H1 (cell line): ENCODE results near the gene MAP4. TPM values are rescaled to one million over a fixed set of nuclear protein-coding genes. Genes with fewer than 3 reads are reported as not detected.

ENCODE experiments used
- CTCF ChIA-PET: fragments of 300-600 bp; sonication (Branson Sonifier 250); formaldehyde crosslinking; loops from one replicate; lab custom pipeline; 2021; ENCODE audit not compliant: partially characterized antibody; lab: Charles Lee
- POLR2A ChIA-PET: fragments of 300-600 bp; sonication (Branson Sonifier 250); formaldehyde crosslinking; loops from one replicate; lab custom pipeline; 2021; ENCODE audit warnings: inconsistent platforms; ENCODE audit not compliant: partially characterized antibody; lab: Charles Lee
- DNase-seq, 2 experiments: peaks; one replicate each; pipeline versions ENCODE4 v3.0.0 to v3.0.0-alpha.2; 2010 to 2022; ENCODE audit warnings: low spot score in 2 of 2, low read depth in 1 of 2, mixed read lengths in 1 of 2
- FAIRE-seq: peaks from 2 replicates; lab custom pipeline; 2011; peaks lifted over from hg19 to GRCh38; lab: Jason Lieb, UNC
- H2AFZ ChIP-seq: 2 replicates; pipeline ENCODE4 v1.8.1; 2012; ENCODE audit warnings: low read length, inconsistent platforms
- H2AK5ac ChIP-seq: 2 replicates; pipeline ENCODE4 v1.6.1; 2013; ENCODE audit warnings: low read depth, low read length
- H2BK120ac ChIP-seq: replicated peaks from 2 replicates; pipeline ENCODE3; 2013; ENCODE audit warnings: low read depth, low read length, inconsistent platforms
- H2BK12ac ChIP-seq: 2 replicates; pipeline ENCODE4 v1.6.1; 2013; ENCODE audit warnings: low read depth, low read length
- H2BK15ac ChIP-seq: 2 replicates; pipeline ENCODE4 v1.6.1; 2013; ENCODE audit warnings: low read length
- H2BK20ac ChIP-seq: 2 replicates; pipeline ENCODE4 v1.6.1; 2013; ENCODE audit warnings: low read length
- H2BK5ac ChIP-seq: 2 replicates; pipeline ENCODE4 v1.6.1; 2013; ENCODE audit warnings: low read depth, low read length
- H3K14ac ChIP-seq: 2 replicates; pipeline ENCODE4 v1.6.1; 2013; ENCODE audit warnings: inconsistent platforms; ENCODE audit not compliant: insufficient read length
- H3K18ac ChIP-seq: 2 replicates; pipeline ENCODE4 v1.6.1; 2013; ENCODE audit warnings: low read length; ENCODE audit errors: extremely low read depth
- H3K23ac ChIP-seq: 2 replicates; pipeline ENCODE4 v1.6.1; 2013; ENCODE audit warnings: inconsistent platforms; ENCODE audit not compliant: insufficient read length
- H3K23me2 ChIP-seq: 2 replicates; pipeline ENCODE4 v1.6.1; 2013; ENCODE audit warnings: low read depth, low read length
- H3K27ac ChIP-seq: 2 replicates; pipeline ENCODE4 v1.6.1; 2011; ENCODE audit warnings: low read depth, low read length, inconsistent platforms
- H3K27me3 ChIP-seq, 4 experiments: replicated peaks in 1 of 4; 1 replicate in 1 of 4; 2 replicates in 3 of 4; pipeline versions ENCODE4 v1.6.1 to v1.8.1; 2011 to 2013; ENCODE audit warnings: low read length in 3 of 4, mild to moderate bottlenecking in 3 of 4, inconsistent platforms in 2 of 4, mixed read lengths in 2 of 4, moderate library complexity in 1 of 4; ENCODE audit not compliant: control insufficient read depth in 3 of 4, insufficient read depth in 3 of 4; ENCODE audit errors: extremely low read depth in 1 of 4
- H3K36me3 ChIP-seq, 4 experiments: 2 replicates each; pipeline versions ENCODE4 v1.6.1 to v1.8.1; 2011 to 2013; ENCODE audit warnings: mild to moderate bottlenecking in 4 of 4, low read length in 3 of 4, moderate library complexity in 2 of 4, control low read depth in 1 of 4, inconsistent platforms in 1 of 4; ENCODE audit not compliant: insufficient read depth in 4 of 4, control insufficient read depth in 2 of 4
- H3K4ac ChIP-seq: replicated peaks from 2 replicates; pipeline ENCODE3; 2013; ENCODE audit warnings: low read length, low read depth, mixed read lengths, inconsistent platforms; ENCODE audit not compliant: insufficient read length
- H3K4me1 ChIP-seq, 4 experiments: replicated peaks in 1 of 4; 1 replicate in 1 of 4; 2 replicates in 3 of 4; pipeline versions ENCODE4 v1.6.1 to v1.8.1; 2011 to 2013; ENCODE audit warnings: low read length in 3 of 4, inconsistent platforms in 2 of 4, mixed read lengths in 1 of 4; ENCODE audit not compliant: insufficient read depth in 4 of 4, control insufficient read depth in 3 of 4
- H3K4me2 ChIP-seq, 2 experiments: 2 replicates each; pipeline versions ENCODE4 v1.6.1 to v1.8.1; 2011 to 2013; ENCODE audit warnings: low read depth in 2 of 2, low read length in 2 of 2, control low read depth in 1 of 2, inconsistent platforms in 1 of 2, mild to moderate bottlenecking in 1 of 2; ENCODE audit not compliant: insufficient read depth in 1 of 2
- H3K4me3 ChIP-seq, 4 experiments: fragments of 200-600, 300-600 bp in 1 of 4; sonication (generic), shearing (Covaris generic), sonication (Bioruptor Twin) in 1 of 4; 2 replicates each; pipeline versions ENCODE4 v1.5.1 to v1.8.1; 2011 to 2016; ENCODE audit warnings: low read length in 4 of 4, low read depth in 3 of 4, control low read depth in 2 of 4, inconsistent platforms in 2 of 4, mild to moderate bottlenecking in 2 of 4, mixed read lengths in 1 of 4, moderate library complexity in 1 of 4; ENCODE audit not compliant: insufficient read depth in 2 of 4; ENCODE audit errors: extremely low read depth in 1 of 4
- H3K56ac ChIP-seq: replicated peaks from 2 replicates; pipeline ENCODE3; 2013; ENCODE audit warnings: low read depth, mild to moderate bottlenecking, mixed read lengths, low read length, inconsistent platforms; ENCODE audit not compliant: insufficient read length
- H3K79me1 ChIP-seq: 2 replicates; pipeline ENCODE4 v1.6.1; 2013; ENCODE audit warnings: low read depth, low read length, control low read depth
- H3K79me2 ChIP-seq, 2 experiments: 2 replicates each; pipeline versions ENCODE4 v1.6.1 to v1.8.1; 2012 to 2013; ENCODE audit warnings: low read length in 2 of 2, mild to moderate bottlenecking in 2 of 2, inconsistent platforms in 1 of 2; ENCODE audit not compliant: insufficient read depth in 2 of 2, control insufficient read depth in 1 of 2
- H3K9ac ChIP-seq, 4 experiments: replicated peaks in 1 of 4; 1 replicate in 1 of 4; 2 replicates in 3 of 4; pipeline versions ENCODE4 v1.6.1 to v1.8.1; 2011 to 2013; ENCODE audit warnings: low read depth in 3 of 4, low read length in 3 of 4, control low read depth in 2 of 4, mild to moderate bottlenecking in 2 of 4, moderate library complexity in 2 of 4, inconsistent platforms in 1 of 4; ENCODE audit errors: extremely low read depth in 1 of 4
- H3K9me3 ChIP-seq, 2 experiments: 2 replicates each; pipeline versions ENCODE4 v1.6.1 to v1.8.1; 2012 to 2013; ENCODE audit warnings: mild to moderate bottlenecking in 2 of 2, moderate library complexity in 2 of 2, control low read depth in 1 of 2, inconsistent platforms in 1 of 2, low read depth in 1 of 2, low read length in 1 of 2, mixed read lengths in 1 of 2; ENCODE audit not compliant: insufficient read depth in 2 of 2
- H4K20me1 ChIP-seq, 2 experiments: replicated peaks in 1 of 2; 2 replicates each; pipeline versions ENCODE3 to v1.8.1; 2011 to 2013; ENCODE audit warnings: inconsistent platforms in 2 of 2, low read length in 2 of 2, mild to moderate bottlenecking in 1 of 2; ENCODE audit not compliant: insufficient read depth in 2 of 2, control insufficient read depth in 1 of 2
- H4K5ac ChIP-seq: 2 replicates; pipeline ENCODE4 v1.6.1; 2013; ENCODE audit warnings: low read length, low read depth, mixed read lengths, inconsistent platforms; ENCODE audit not compliant: insufficient read length
- H4K8ac ChIP-seq: 2 replicates; pipeline ENCODE4 v1.8.0; 2013; ENCODE audit warnings: mild to moderate bottlenecking, moderate library complexity, low read length, inconsistent platforms; ENCODE audit not compliant: insufficient read depth; ENCODE audit errors: extremely low read depth
- H4K91ac ChIP-seq: replicated peaks from 2 replicates; pipeline ENCODE3; 2013; ENCODE audit warnings: low read length, mixed read lengths, inconsistent platforms; ENCODE audit not compliant: insufficient read length
- ASH2L ChIP-seq: fragments of 200-600, 300-600 bp; sonication (generic); IDR thresholded peaks from one replicate; pipeline ENCODE4 v1.7.1; 2017; ENCODE audit warnings: low read length
- BRCA1 ChIP-seq: IDR thresholded peaks from 2 replicates; pipeline ENCODE4 v1.6.1; 2012; ENCODE audit warnings: low read depth, low read length, improper control_type of control experiment
- CHD1 ChIP-seq: IDR thresholded peaks from 2 replicates; pipeline ENCODE4 v1.6.1; 2012; ENCODE audit warnings: low read depth, low read length, improper control_type of control experiment
- JUN ChIP-seq: IDR thresholded peaks from 2 replicates; pipeline ENCODE4 v1.6.1; 2011; ENCODE audit warnings: low read depth, mild to moderate bottlenecking, improper control_type of control experiment, low read length
- POLR2AphosphoS5 ChIP-seq: IDR thresholded peaks from 2 replicates; pipeline ENCODE4 v1.6.1; 2011; ENCODE audit warnings: low read depth, low read length
- SIN3A ChIP-seq, 2 experiments: IDR thresholded peaks in 1 of 2; conservative IDR thresholded peaks in 1 of 2; 2 replicates each; pipeline ENCODE4 v1.6.1; 2011 to 2012; ENCODE audit warnings: low read length in 2 of 2, improper control_type of control experiment in 1 of 2, low read depth in 1 of 2, mild to moderate bottlenecking in 1 of 2
- TEAD4 ChIP-seq: IDR thresholded peaks from 2 replicates; pipeline ENCODE4 v1.6.1; 2012; ENCODE audit warnings: low read depth, low read length, inconsistent platforms, mixed read lengths
- WGBS, 2 experiments: shearing (Covaris generic) in 1 of 2; methylation state at CpG; one replicate each; pipeline versions ENCODE4 v1.1.6 to v1.1.7; 2013 to 2015; ENCODE audit warnings: low lambda C conversion rate in 2 of 2, mixed read lengths in 2 of 2, inconsistent platforms in 1 of 2, low coverage in 1 of 2, missing lambda C conversion rate in 1 of 2; ENCODE audit not compliant: insufficient replicate concordance in 2 of 2, insufficient coverage in 1 of 2, insufficient read length in 1 of 2; ENCODE audit errors: extremely low coverage in 1 of 2, missing lambda C conversion rate in 1 of 2; 5-methylcytosine and 5-hydroxymethylcytosine counted together
- polyA plus RNA-seq, 7 experiments: library from polyadenylated mRNA; depleted of rRNA in 3 of 7; stranded (reverse) in 5 of 7; unstranded in 2 of 7; fragments of >200 nt in 5 of 7; fragments of 200-250 nt in 2 of 7; gene quantifications; 1 replicate in 5 of 7; 2 replicates in 1 of 7; 4 replicates in 1 of 7; pipeline versions ENCODE4 v1.2.1 to v1.2.3, GENCODE V29; 2011 to 2013; ENCODE audit warnings: missing spikeins in 2 of 7, mixed read lengths in 2 of 7
- total RNA-seq: library from RNA; stranded (reverse); fragmentation: NEBNext Ultra II Directional; extraction: Animal tissue kit (Norgen Biotek cat#: 25700); gene quantifications from 2 replicates; pipeline ENCODE4 v1.2.1, GENCODE V29; 2021

MAP4 gene
- total and polyA plus RNA-seq, 2 of the 8 experiments (the other 6 are each of a cell fraction or from before 2014, with no cell fraction given): 67.0 to 179 TPM

GRCh38 chr3:47908744-47909143 is 107.5 kb downstream of the MAP4 start:
- no peaks in the 10 kb centered on the region for H3K27me3 ChIP-seq
- no peak overlapping the region for H4K91ac ChIP-seq
- H2BK5ac ChIP-seq: no peak overlapping the region
- no peak overlapping the region for H3K23ac ChIP-seq
- H3K4me3 ChIP-seq: no peak overlapping the region
- CTCF ChIA-PET: interaction anchor here (0.9 to 1.8 kb wide), 5 partner anchors 44 to 251 kb away, joined by 3 to 5 read pairs (median 3); no protein-coding TSS in a partner anchor
- H2AK5ac ChIP-seq: no peak overlapping the region
- no peak overlapping the region for H3K14ac ChIP-seq
- no peak overlapping the region for H4K5ac ChIP-seq
- H3K36me3 ChIP-seq: peaks cover 4 to 14% (median 8%) of the 10 kb centered on the region in 4 experiments; a peak in 5 of 8 replicates
- POLR2A ChIA-PET: interaction anchor here (1.0 to 2.2 kb wide), 3 partner anchors 18 to 280 kb away, joined by 3 to 8 read pairs (median 3); partner anchors contain the start of gene CDC25A
- H3K9ac ChIP-seq: no peak overlapping the region
- H2BK20ac ChIP-seq: no peak overlapping the region
- H2BK15ac ChIP-seq: no peak overlapping the region
- H2AFZ ChIP-seq: no peak overlapping the region
- H3K23me2 ChIP-seq: no peaks in the 10 kb centered on the region
- no peak overlapping the region for H2BK12ac ChIP-seq
- H4K8ac ChIP-seq: no peak overlapping the region
- H3K4ac ChIP-seq: no peak overlapping the region
- peaks cover 0 to 2% (median under 1%) of the 10 kb centered on the region in 4 experiments; a peak in 1 of 7 replicates for H3K4me1 ChIP-seq
- no peaks in the 10 kb centered on the region for H3K9me3 ChIP-seq
- H3K79me2 ChIP-seq: no peaks in the 10 kb centered on the region; a peak in 1 of 4 replicates
- H3K79me1 ChIP-seq: no peaks in the 10 kb centered on the region
- 91% methylated on average over 4 of the region's 4 CpGs; no CpG with 5 or more reads in 1 of the 2 experiments for WGBS, 2 experiments
- H3K18ac ChIP-seq: no peak overlapping the region
- H3K27ac ChIP-seq: no peak overlapping the region
- no peak overlapping the region for H2BK120ac ChIP-seq
- no peak overlapping the region for H3K4me2 ChIP-seq
- FAIRE-seq (no peak), DNase-seq (no peak)
- H4K20me1 ChIP-seq: peaks cover 0 to 2% of the 10 kb centered on the region in 2 experiments
- no peak overlapping the region for H3K56ac ChIP-seq
- TF ChIP-seq BRCA1: no peak
- no peak for TF ChIP-seq ASH2L
- no peak for TF ChIP-seq SIN3A (conservative IDR thresholded peaks at IDR 0.05 in 1 of 2, IDR thresholded peaks at IDR 0.05 in 1 of 2; ENCODE audit: low read depth in 1 of 2, low read length in 2 of 2)
- no peak for TF ChIP-seq JUN
- no peak for TF ChIP-seq CHD1
- TF ChIP-seq TEAD4: no peak
- no peak for TF ChIP-seq POLR2AphosphoS5
